GM18502 (cell line): ENCODE data around the gene SCAMP5.
A peak's percentile ranks its signal among the peaks of the same experiment; 100 is the strongest.

Experiments used
- ATAC-seq: cut with Tn5 transposase; IDR thresholded peaks from one replicate; pipeline ENCODE4 v1.9.1; 2021; ENCODE audit warnings: mild to moderate bottlenecking; ENCODE audit not compliant: unreplicated experiment, poor library complexity

SCAMP5 gene

GRCh38 chr15:74967670-74968069, 27.7 kb upstream of the SCAMP5 start:
- no peak for ATAC-seq

GRCh38 chr15:74976159-74976558, 19.2 kb upstream of the SCAMP5 start:
- ATAC-seq, result no peak

- no peak for ATAC-seq
Measured at GRCh38 chr15:74977599-74977998, 17.8 kb upstream of the SCAMP5 start.

DNA sequence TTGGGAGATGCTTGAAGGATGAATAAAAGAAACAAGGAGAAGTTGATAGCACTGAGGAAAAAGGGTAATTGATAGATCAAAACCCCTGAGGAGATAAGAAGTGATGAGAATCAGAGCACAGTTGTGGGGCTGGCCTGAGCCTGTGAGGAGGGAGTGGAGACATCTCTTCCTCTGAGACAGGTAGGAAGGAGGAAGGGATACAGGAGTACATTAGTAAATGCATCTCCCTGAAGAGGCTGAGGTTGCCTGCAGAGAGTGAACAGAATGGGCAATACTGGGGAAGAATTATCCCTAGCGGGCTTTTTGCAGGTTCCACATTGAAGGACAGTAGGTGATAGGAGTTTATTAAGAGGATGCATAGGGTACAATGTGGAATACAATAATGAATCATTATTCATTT, 17.3 kb upstream of the SCAMP5 start:
- ATAC-seq, result no peak

GRCh38 chr15:74978503-74978902, 16.9 kb upstream of the SCAMP5 start:
- no peak for ATAC-seq

- ATAC-seq, result no peak
Measured at GRCh38 chr15:74982183-74982582, 13.2 kb upstream of the SCAMP5 start.

GRCh38 chr15:74983725-74984231, 11.6 kb upstream of the SCAMP5 start:
- no peak for ATAC-seq

DNA sequence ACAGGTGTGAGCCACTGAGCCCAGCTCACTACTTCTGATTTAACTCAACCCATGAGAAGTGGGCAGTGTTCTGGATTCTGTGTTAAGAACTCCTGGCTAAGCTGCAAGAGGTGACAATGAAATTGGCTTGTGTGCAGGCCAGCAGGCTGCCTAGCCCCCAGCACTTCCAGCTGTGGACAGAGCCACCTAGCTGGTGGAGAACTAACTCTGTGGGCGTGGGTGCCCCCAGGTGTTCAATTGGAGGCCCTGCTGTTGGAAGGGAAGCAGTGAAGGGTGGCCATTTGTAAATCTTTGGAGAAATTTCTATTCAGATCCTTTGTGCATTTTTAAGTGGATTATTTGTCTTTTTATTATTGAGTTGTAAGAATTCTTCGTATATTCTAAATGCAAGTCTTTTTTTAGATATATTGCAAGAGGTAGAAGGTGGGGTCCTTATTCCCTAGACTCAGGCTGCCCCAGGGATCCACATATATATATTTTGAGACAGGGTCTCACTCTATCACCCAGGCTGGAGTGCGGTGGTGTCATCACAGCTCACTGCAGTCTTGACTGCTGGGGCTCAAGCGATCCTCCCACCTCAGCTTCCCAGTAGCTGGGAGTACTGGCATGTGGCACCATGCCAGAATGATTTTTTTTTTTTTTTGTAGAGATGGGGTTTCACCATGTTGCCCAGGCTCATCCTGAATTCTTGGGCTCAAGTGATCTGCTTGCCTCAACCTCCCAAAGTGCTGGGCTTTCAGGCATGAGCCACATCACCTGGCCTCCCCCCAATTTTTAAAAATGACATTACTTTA, 7.2 kb upstream of the SCAMP5 start:
- no peak for ATAC-seq

GRCh38 chr15:74989527-74989926, 5.8 kb upstream of the SCAMP5 start:
- no peak for ATAC-seq

- ATAC-seq, result no peak
Measured at GRCh38 chr15:74992619-74993018, 2.7 kb upstream of the SCAMP5 start.

DNA sequence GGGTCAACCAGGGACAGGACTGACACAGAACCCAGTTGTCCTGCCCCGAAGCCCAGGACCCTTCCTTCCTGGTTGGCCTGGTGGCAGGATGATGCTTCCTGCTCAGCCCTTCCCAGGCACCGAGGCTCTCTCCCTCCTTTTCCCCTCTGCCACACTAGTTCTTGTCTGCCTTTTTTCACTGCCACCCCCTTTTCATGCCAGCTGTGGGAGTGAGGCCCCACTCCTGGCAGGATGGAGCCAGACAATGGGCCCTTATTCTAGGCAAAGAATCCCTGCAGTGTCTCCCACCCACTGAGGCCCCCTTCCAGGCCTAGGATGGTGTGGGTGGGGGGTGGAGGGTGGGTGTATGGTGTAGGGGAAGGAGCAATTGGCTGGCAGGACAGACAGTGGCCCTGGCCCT, 1.1 kb upstream of the SCAMP5 start:
- no peak for ATAC-seq

DNA sequence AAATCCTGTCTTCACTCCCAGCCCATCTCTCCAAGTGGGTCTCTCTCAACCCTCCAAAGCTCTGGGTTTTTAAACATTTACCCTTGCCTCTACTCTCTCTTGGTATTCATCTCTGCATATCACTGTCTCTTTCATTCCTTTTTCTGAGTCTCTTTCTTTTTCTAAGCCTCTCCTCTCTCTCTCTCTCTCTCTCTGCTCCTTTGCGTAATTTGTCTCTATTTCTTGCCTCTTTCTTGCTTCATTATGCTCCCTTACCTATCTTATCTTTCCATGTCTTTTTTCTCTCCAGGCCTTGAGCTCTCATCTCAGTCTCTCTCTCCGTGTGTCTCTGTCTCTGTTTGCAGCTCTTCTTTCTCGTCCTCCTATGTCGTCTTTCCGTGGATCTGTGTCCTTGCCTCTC, 678 bp upstream of the SCAMP5 start:
- ATAC-seq, result no peak

DNA sequence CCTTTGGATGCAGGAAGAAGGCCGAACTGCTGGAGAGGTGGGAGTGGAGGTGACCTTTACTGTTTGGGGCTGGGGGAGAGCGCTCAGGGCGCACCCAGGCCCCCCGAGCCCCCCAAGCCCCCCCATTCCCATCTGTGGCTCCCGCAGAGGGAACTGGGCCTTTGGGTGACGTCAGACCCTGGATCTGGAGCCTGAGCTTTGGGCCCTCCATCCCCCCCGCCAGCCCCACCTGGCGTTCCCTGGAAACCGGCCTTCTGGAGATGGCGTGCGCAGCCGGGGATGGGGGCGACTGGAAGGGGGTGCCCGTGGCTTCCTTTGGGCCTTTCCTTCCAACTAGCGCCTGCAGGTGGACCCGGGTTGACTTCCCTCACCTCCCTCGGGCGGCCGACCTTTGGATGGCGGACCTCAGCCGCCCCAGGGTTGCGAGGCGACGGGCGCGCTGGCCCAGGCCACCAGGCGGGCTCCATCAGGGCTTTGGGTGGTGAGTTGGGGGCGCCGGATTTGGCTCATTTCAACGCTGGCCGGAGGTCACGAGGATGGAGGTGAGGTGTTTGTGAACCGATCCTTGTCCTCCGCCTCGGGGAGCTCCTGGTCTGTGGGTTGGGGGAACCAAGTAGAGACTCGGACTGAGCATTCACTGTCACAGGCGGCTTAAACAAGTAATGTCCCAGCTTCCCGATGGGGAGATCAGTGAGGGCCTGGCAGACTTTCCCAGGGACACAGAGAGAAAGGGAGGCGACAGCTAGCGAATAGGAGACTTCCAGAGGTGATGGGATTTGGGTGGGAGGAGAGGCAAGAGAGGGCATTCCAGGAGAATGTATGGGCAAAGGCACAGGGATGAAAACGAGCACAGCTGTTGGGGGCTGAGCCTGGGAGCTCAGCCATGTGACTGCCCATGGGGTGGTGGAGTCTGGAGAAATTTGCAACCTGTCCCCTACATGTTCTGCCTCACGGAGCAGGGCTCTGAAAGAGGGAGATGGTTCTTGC, 709 bp downstream of the SCAMP5 start:
- ATAC-seq, result no peak

GRCh38 chr15:74997141-74997540, 1.8 kb downstream of the SCAMP5 start:
- no peak for ATAC-seq

- no peak for ATAC-seq
Measured at GRCh38 chr15:74997543-74997942, 2.2 kb downstream of the SCAMP5 start.

DNA sequence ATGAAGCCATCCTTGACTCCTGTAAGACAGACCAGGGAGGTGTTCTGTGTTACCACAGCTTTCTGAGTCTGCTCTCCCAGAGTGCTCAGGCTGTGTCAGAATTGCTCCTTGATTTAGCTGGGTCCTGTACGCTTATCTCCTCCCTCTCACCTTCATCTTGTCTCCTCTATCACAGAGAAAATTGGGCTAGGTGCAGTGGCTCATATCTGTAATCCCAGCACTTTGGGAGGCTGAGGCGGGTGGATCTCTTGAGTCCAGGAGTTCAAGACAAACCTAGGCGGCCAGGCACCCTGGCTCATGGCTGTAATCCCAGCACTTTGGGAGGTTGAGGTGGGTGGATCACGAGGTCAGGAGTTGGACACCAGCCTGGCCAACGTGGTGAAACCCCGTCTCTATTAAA, 5.9 kb downstream of the SCAMP5 start:
- no peak for ATAC-seq

DNA sequence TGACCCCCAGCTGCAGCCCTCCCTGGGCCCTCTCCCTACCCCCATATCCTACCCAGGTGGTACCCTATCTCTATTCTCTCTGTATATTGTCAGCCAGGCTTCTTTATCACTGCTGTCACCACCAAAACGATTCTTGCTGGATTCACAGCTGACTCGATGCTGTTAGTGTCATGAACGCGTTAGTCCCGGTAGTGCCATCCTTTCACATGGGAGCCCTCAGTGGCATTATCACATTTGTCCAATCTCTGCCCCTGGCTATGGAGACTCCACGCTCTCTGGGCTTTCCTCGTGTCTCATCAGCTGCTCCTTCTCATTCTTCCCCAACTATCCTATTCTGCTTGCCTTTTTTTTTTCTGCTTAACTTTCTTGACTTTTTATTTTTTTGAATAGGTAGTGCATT, 7.0 kb downstream of the SCAMP5 start:
- no peak for ATAC-seq

DNA sequence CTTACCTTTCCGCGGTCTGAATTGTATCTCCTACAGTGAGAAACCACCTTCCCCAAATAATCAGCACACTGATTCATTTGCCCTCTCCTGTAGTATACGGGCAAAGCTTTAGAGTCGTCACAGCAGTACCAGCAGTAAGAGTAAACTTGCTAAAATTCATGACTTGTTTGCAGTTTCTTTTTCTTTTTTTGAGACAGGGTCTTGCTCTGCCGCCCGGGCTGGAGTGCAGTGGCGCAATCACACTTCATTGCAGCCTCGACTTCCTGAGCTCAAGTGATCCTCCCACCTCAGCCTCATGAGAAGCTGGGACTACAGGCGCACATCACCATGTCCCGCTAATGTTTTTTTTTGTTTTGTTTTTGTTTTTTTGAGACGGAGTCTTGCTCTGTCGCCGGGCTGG, 11.9 kb downstream of the SCAMP5 start:
- no peak for ATAC-seq

- no peak for ATAC-seq
Measured at GRCh38 chr15:75008221-75008625, 12.9 kb downstream of the SCAMP5 start.

DNA sequence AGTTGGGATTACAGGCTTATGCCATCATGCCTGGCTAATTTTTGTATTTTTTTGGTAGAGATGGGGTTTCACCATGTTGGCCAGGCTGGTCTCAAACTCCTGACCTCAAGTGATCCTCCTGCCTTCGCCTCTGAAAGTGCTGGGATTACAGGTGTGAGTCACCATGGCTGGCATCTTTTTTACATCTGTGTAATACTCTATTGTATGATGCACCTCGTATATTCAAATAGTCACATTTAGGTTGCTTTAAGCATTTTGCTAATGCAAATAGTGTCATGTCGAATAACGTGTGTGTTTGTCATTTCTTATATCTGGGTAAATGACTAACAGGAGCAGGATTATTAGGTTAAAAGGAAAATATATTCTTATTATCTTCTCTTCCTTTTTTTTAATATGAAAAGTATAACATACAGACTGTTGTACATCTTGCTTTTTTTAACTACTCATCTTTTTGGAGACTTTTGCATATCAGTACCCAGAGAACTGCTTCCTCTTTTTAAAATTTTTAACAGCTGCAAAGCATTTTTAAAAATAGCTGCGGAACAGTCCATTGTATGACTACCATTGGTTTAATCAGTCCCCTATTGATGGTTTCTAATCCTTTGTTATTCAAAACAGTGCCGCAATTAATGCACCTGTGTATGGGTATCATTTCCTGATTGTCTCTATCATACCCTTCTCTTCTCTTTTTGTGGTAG, 13.4 kb downstream of the SCAMP5 start:
- peak; percentile 84 for ATAC-seq

DNA sequence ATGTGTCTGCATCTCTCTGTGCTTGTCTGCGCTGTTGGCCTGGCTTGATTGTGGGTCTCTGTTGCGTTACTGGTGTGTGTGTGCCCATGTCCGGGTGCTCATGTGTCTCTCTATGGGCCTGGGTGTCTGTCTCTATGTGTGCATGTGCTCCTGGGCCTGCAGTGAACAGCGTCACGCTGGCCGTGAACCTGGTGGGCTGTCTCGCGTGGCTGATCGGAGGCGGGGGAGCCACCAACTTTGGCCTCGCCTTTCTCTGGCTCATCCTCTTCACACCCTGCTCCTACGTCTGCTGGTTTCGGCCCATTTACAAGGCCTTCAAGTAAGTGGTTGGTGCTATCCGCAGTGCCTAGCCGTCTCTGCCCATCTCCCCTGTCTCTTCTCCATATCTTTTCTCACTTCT, 21.1 kb downstream of the SCAMP5 start:
- no peak for ATAC-seq
